Mesenchymal stem cell (in vitro differentiated cells and primary cell): ENCODE data around the gene APIP.

Source experiments
- DNase-seq: peaks from one replicate; pipeline ENCODE4 v3.0.0-alpha.2; 2013
- H2AFZ ChIP-seq: one replicate; pipeline ENCODE4 v1.6.1; 2013; ENCODE audit warnings: low read depth, mild to moderate bottlenecking, control low read depth, inconsistent platforms, low read length, moderate library complexity
- H2AK5ac ChIP-seq: 2 replicates; pipeline ENCODE4 v1.6.1; 2013; ENCODE audit warnings: low read length, moderate library complexity, mild to moderate bottlenecking, inconsistent platforms; ENCODE audit not compliant: severe bottlenecking
- H2BK120ac ChIP-seq: one replicate; pipeline ENCODE4 v1.6.1; 2013; ENCODE audit warnings: low read depth, mild to moderate bottlenecking, inconsistent platforms, low read length, moderate library complexity
- H2BK12ac ChIP-seq, 2 experiments: one replicate each; pipeline ENCODE4 v1.6.1; 2013; ENCODE audit warnings: inconsistent platforms in 2 of 2, low read length in 2 of 2, mild to moderate bottlenecking in 2 of 2, moderate library complexity in 2 of 2, control low read depth in 1 of 2
- H2BK15ac ChIP-seq: one replicate; pipeline ENCODE4 v1.6.1; 2013; ENCODE audit warnings: mild to moderate bottlenecking, low read depth, inconsistent platforms; ENCODE audit not compliant: poor library complexity, severe bottlenecking
- H2BK5ac ChIP-seq: 2 replicates; pipeline ENCODE4 v1.6.1; 2013; ENCODE audit warnings: low read depth, mild to moderate bottlenecking, low read length, control low read depth, inconsistent platforms; ENCODE audit not compliant: poor library complexity, severe bottlenecking
- H3K14ac ChIP-seq, 2 experiments: one replicate each; pipeline ENCODE4 v1.6.1; 2013; ENCODE audit warnings: inconsistent platforms in 2 of 2, low read length in 2 of 2, control low read depth in 1 of 2, mild to moderate bottlenecking in 1 of 2, moderate library complexity in 1 of 2
- H3K18ac ChIP-seq, 2 experiments: one replicate each; pipeline ENCODE4 v1.6.1; 2013; ENCODE audit warnings: inconsistent platforms in 2 of 2, low read length in 2 of 2, control low read depth in 1 of 2, low read depth in 1 of 2, mild to moderate bottlenecking in 1 of 2
- H3K23ac ChIP-seq, 2 experiments: one replicate each; pipeline ENCODE4 v1.6.1; 2013; ENCODE audit warnings: inconsistent platforms in 2 of 2, low read length in 2 of 2, mild to moderate bottlenecking in 2 of 2, moderate library complexity in 2 of 2, control low read depth in 1 of 2
- H3K27ac ChIP-seq: 2 replicates; pipeline ENCODE4 v1.5.1; 2013; ENCODE audit warnings: mild to moderate bottlenecking, moderate library complexity, low read length, control low read depth, inconsistent platforms; ENCODE audit not compliant: poor library complexity, severe bottlenecking
- H3K27me3 ChIP-seq, 2 experiments: 2 replicates each; pipeline versions ENCODE4 v1.6.1 to v1.7.0; 2013; ENCODE audit warnings: low read length in 2 of 2, mild to moderate bottlenecking in 2 of 2, moderate library complexity in 2 of 2, control low read depth in 1 of 2, inconsistent platforms in 1 of 2; ENCODE audit not compliant: control insufficient read depth in 1 of 2, insufficient read depth in 1 of 2
- H3K36me3 ChIP-seq, 2 experiments: 2 replicates each; pipeline versions ENCODE4 v1.6.1 to v1.7.0; 2013; ENCODE audit warnings: low read length in 2 of 2, control low read depth in 1 of 2, inconsistent platforms in 1 of 2, low read depth in 1 of 2, mild to moderate bottlenecking in 1 of 2; ENCODE audit not compliant: insufficient read depth in 2 of 2, control insufficient read depth in 1 of 2
- H3K4ac ChIP-seq, 2 experiments: one replicate each; pipeline ENCODE4 v1.6.1; 2013; ENCODE audit warnings: inconsistent platforms in 2 of 2, low read length in 2 of 2, mild to moderate bottlenecking in 2 of 2, moderate library complexity in 2 of 2, control low read depth in 1 of 2, low read depth in 1 of 2
- H3K4me1 ChIP-seq: 2 replicates; pipeline ENCODE4 v1.6.1; 2013; ENCODE audit warnings: low read depth, low read length, control low read depth; ENCODE audit not compliant: control insufficient read depth, insufficient read depth
- H3K4me2 ChIP-seq: 2 replicates; pipeline ENCODE4 v1.6.1; 2013; ENCODE audit warnings: low read length, mild to moderate bottlenecking, inconsistent platforms; ENCODE audit not compliant: poor library complexity, severe bottlenecking
- H3K4me3 ChIP-seq, 2 experiments: 2 replicates each; pipeline versions ENCODE4 v1.5.1 to v1.7.0; 2013; ENCODE audit warnings: low read length in 2 of 2, mild to moderate bottlenecking in 2 of 2, control low read depth in 1 of 2, low read depth in 1 of 2; ENCODE audit not compliant: insufficient read depth in 1 of 2
- H3K79me1 ChIP-seq: replicated peaks from 2 replicates; pipeline ENCODE4 v1.6.1; 2013; ENCODE audit warnings: mild to moderate bottlenecking, control low read depth, low read length, inconsistent platforms; ENCODE audit not compliant: poor library complexity, severe bottlenecking
- H3K9ac ChIP-seq: 2 replicates; pipeline ENCODE4 v1.7.0; 2013; ENCODE audit warnings: mild to moderate bottlenecking, low read length, moderate library complexity
- H3K9me3 ChIP-seq: 2 replicates; pipeline ENCODE4 v1.7.0; 2013; ENCODE audit warnings: mild to moderate bottlenecking, low read length; ENCODE audit not compliant: control insufficient read depth
- H4K8ac ChIP-seq: one replicate; pipeline ENCODE4 v1.6.1; 2013; ENCODE audit warnings: inconsistent platforms, mild to moderate bottlenecking, low read length, moderate library complexity
- H4K91ac ChIP-seq: one replicate; pipeline ENCODE4 v1.6.1; 2013; ENCODE audit warnings: mild to moderate bottlenecking, low read length, inconsistent platforms
- WGBS: methylation state at CpG from one replicate; pipeline ENCODE4 v1.1.7; 2013; ENCODE audit warnings: mixed read lengths; 5-methylcytosine and 5-hydroxymethylcytosine counted together

Gene APIP

DNA sequence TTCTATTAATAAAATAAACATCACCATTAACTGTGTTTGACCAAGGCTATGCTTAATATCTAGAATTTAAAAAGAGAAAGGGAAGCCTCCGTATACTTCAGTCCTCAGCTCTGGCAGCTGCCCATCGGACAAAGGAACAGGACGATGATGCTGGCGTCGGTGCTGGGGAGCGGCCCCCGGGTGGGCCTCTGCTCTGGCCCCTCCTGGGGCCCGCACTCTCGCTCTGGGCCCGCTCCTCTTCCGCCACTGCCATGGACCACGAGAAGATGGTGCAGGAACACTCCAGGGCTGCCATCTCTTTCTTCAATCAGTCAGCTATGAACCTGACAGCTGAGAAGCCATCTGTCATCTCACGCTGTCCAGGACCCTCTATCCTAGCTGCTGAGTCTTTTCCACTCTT, 25.5 kb upstream of the APIP start:
- Histone ChIP-seq H3K27me3 (no peaks in the 10 kb centered on the region), H3K9me3 (peaks cover 7% of the 10 kb centered on the region), H3K4ac (no peak overlapping the region), H3K36me3 (peaks cover 3 to 22% of the 10 kb centered on the region in 2 experiments), H2BK12ac (no peak overlapping the region), H3K9ac (no peak overlapping the region), H2BK120ac (no peak overlapping the region), H3K27ac (no peak overlapping the region), H4K8ac (no peak overlapping the region), H3K4me2 (no peak overlapping the region), H2BK5ac (no peak overlapping the region), H4K91ac (no peak overlapping the region), H3K14ac (no peak overlapping the region), H3K4me1 (no peaks in the 10 kb centered on the region), H3K23ac (no peak overlapping the region), H3K18ac (no peak overlapping the region), H3K79me1 (peaks cover 24% of the 10 kb centered on the region), H2AFZ (no peak overlapping the region), H3K4me3 (no peak overlapping the region), H2BK15ac (no peak overlapping the region), H2AK5ac (no peak overlapping the region)
- no peak for DNase-seq
- WGBS, result 99% methylated on average over 13 of the region's 13 CpGs

DNA sequence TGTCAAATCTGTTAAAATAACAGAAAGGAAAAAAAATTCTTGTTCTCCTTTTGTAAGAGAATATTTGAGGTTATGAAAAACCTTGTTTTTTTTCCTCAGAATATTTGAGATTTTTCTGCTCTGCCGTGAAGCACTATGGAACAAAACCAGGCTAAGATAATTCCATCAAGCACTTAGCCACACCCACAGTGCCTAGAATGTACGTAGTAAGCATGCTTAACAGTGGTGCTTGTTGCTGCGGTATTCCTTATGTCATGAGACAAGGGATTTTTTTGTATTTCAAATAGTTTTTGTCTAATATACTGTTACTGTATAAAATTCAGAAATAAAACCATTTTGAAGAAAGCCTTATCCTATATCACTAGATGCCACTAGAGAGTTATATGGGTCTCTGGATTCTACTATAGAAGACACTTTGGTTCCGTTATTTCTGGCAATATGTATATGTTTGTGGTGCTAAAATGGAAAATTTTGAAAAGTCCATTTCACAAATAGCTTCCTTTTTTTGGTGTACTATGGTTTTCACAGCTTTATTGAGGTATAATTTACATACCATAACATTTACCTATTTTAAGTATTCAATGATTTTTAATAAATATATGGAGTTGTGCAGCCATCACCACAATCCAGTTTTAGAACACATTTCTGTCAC, 24.0 kb upstream of the APIP start:
- peaks cover 28% of the 10 kb centered on the region for H3K79me1 ChIP-seq
- peaks cover 7% of the 10 kb centered on the region for H3K9me3 ChIP-seq
- no peak overlapping the region for H3K4me2 ChIP-seq
- no peaks in the 10 kb centered on the region for H3K4me1 ChIP-seq
- H3K14ac ChIP-seq, result no peak overlapping the region
- no peak overlapping the region for H4K8ac ChIP-seq
- no peak overlapping the region for H2BK5ac ChIP-seq
- no peak overlapping the region for H3K23ac ChIP-seq
- no peak overlapping the region for H2BK15ac ChIP-seq
- no peak overlapping the region for H2BK120ac ChIP-seq
- no peak overlapping the region for H2AK5ac ChIP-seq
- no peak overlapping the region for H4K91ac ChIP-seq
- no peak overlapping the region for H3K18ac ChIP-seq
- no peak overlapping the region for H3K4me3 ChIP-seq
- DNase-seq, result peak; percentile 23
- no peak overlapping the region for H2BK12ac ChIP-seq
- no peak overlapping the region for H3K4ac ChIP-seq
- H3K36me3 ChIP-seq, result peaks cover 3 to 36% of the 10 kb centered on the region in 2 experiments
- H2AFZ ChIP-seq, result no peak overlapping the region
- H3K27ac ChIP-seq, result no peak overlapping the region
- peak overlapping the region; percentile 3 for H3K9ac ChIP-seq
- H3K27me3 ChIP-seq, result no peaks in the 10 kb centered on the region
- 80% methylated on average over 1 of the region's 4 CpGs for WGBS

DNA sequence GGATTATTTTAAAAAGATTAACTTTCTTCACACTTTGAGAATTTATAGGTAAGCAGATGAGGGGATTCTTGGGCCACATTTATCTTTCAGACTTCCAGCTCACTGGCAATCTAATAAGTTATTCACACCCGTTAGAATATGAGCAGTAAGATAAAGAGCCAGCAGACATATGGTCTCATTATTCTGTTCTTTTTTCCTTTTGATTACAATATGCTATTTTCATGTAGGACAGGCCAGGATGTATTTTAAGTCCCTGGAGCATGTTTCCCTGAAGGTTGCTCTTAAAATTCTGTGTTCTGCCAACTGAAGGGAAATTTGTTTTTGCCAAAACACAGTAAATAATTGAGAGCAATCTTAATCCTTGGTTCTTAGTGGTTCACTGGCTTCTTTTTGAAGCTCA, 22.4 kb upstream of the APIP start:
- Histone ChIP-seq H2BK15ac (no peak overlapping the region), H3K27me3 (no peaks in the 10 kb centered on the region), H3K36me3 (peaks cover 3 to 38% of the 10 kb centered on the region in 2 experiments), H4K91ac (no peak overlapping the region), H3K4me3 (no peak overlapping the region), H3K27ac (no peak overlapping the region), H3K9ac (no peak overlapping the region), H2BK12ac (no peak overlapping the region), H3K9me3 (no peaks in the 10 kb centered on the region), H3K4ac (no peak overlapping the region), H2BK120ac (no peak overlapping the region), H4K8ac (no peak overlapping the region), H2AFZ (no peak overlapping the region), H3K23ac (no peak overlapping the region), H3K14ac (no peak overlapping the region), H3K79me1 (peaks cover 30% of the 10 kb centered on the region), H3K4me2 (no peak overlapping the region), H2BK5ac (no peak overlapping the region), H3K4me1 (no peaks in the 10 kb centered on the region), H3K18ac (no peak overlapping the region), H2AK5ac (no peak overlapping the region)
- DNase-seq, result no peak
- no CpG with 5 or more reads among the region's 1 CpG for WGBS

DNA sequence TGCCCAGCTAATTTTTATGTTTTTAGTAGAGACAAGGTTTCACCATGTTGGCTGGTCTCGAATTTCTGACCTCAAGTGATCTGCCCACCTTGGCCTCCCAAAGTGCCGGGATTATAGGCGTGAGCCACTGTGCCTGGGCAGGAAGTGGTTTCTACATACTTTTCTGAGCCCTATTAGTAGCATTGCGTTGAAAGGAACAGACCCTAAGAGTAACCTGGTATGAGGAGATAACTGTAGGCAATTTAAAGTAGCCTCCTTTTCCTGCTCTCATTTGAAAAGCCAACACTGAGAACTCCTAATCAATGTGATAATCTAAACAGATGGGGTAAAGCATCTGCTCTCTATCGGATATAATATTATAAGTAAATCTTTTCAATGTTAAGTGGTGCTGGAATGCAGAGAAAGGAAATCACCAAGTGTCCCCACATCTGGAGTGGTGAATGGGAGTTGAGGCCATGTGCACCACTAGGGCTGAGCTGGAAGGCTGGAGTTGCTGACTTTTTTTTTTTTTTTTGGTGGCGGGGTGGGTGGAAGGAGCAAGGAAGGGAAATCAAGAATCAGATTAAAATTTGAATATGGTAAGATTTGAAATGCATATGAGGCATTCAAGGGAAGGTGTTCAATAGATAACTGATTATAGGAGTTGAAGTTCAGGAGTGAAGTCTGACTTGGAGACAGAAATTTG, 20.9 kb upstream of the APIP start:
- no peak overlapping the region for H3K4me3 ChIP-seq
- H3K14ac ChIP-seq, result no peak overlapping the region
- H3K18ac ChIP-seq, result no peak overlapping the region
- no peak overlapping the region for H2BK120ac ChIP-seq
- peaks cover 31% of the 10 kb centered on the region for H3K79me1 ChIP-seq
- no peak overlapping the region for H3K27ac ChIP-seq
- H2AFZ ChIP-seq, result no peak overlapping the region
- H4K91ac ChIP-seq, result no peak overlapping the region
- no peak overlapping the region for H2BK15ac ChIP-seq
- H3K4ac ChIP-seq, result no peak overlapping the region
- H2BK12ac ChIP-seq, result no peak overlapping the region
- 72% methylated on average over 5 of the region's 6 CpGs for WGBS
- H2AK5ac ChIP-seq, result no peak overlapping the region
- H3K23ac ChIP-seq, result no peak overlapping the region
- H3K4me2 ChIP-seq, result no peak overlapping the region
- H3K9ac ChIP-seq, result no peak overlapping the region
- no peaks in the 10 kb centered on the region for H3K27me3 ChIP-seq
- DNase-seq, result no peak
- no peaks in the 10 kb centered on the region for H3K4me1 ChIP-seq
- no peaks in the 10 kb centered on the region for H3K9me3 ChIP-seq
- H2BK5ac ChIP-seq, result no peak overlapping the region
- peaks cover 3 to 52% of the 10 kb centered on the region in 2 experiments for H3K36me3 ChIP-seq
- no peak overlapping the region for H4K8ac ChIP-seq
